ENCODE measurements around the gene RAD18. TPM values are rescaled to one million over a fixed set of nuclear protein-coding genes. Genes with fewer than 3 reads are reported as not detected.

Gene RAD18
- total RNA-seq, 2 experiments from 2014 or later, result 47.4 to 50.3 TPM

- CTCF ChIA-PET, result no interaction called here
- Mint-ChIP-seq H3K4me1 (ENCODE audit: low read depth) (no peaks in the 10 kb centered on the region), H3K27ac (no peak overlapping the region)
These were observed 91.0 kb downstream of the RAD18 start for GRCh38 chr3:8872261-8872660.

GRCh38 chr3:8871306-8871705 lies 92.0 kb downstream of the RAD18 start:
- intact Hi-C loops (cut with micrococcal nuclease), result no loop called here
- ChIA-PET POLR2A (no interaction called here), CTCF (no interaction called here)
- Mint-ChIP-seq H3K4me3 (no peak overlapping the region), H3K36me3 (ENCODE audit: low read depth) (peaks cover 5% of the 10 kb centered on the region), H3K27ac (no peak overlapping the region), H3K9me3 (no peaks in the 10 kb centered on the region), H3K27me3 (no peaks in the 10 kb centered on the region), H3K4me1 (ENCODE audit: low read depth) (no peaks in the 10 kb centered on the region)
- DNase-seq, result no peak
- TF ChIP-seq CTCF (IDR thresholded peaks at IDR 0.05), result no peak
- no peak for ATAC-seq

More at GRCh38 chr3:8872261-8872660, 91.0 kb downstream of the RAD18 start:
- ATAC-seq (no peak), DNase-seq (no peak)
- Mint-ChIP-seq H3K4me3 (no peak overlapping the region), H3K27me3 (no peaks in the 10 kb centered on the region), H3K9me3 (no peaks in the 10 kb centered on the region), H3K36me3 (ENCODE audit: low read depth) (peaks cover 10% of the 10 kb centered on the region)
- intact Hi-C loops (cut with micrococcal nuclease), result no loop called here
- TF ChIP-seq CTCF (IDR thresholded peaks at IDR 0.05), result no peak
- POLR2A ChIA-PET, result no interaction called here

GRCh38 chr3:8870134-8870533 lies 93.1 kb downstream of the RAD18 start:
- Mint-ChIP-seq H3K36me3 (ENCODE audit: low read depth) (peaks cover 5% of the 10 kb centered on the region), H3K27me3 (no peaks in the 10 kb centered on the region), H3K9me3 (no peaks in the 10 kb centered on the region), H3K4me1 (ENCODE audit: low read depth) (no peaks in the 10 kb centered on the region), H3K27ac (no peak overlapping the region), H3K4me3 (no peak overlapping the region)
- DNase-seq (no peak), ATAC-seq (no peak)
- CTCF ChIA-PET, result no interaction called here
- POLR2A ChIA-PET, result no interaction called here
- no peak for TF ChIP-seq CTCF (IDR thresholded peaks at IDR 0.05)
- intact Hi-C loops (cut with micrococcal nuclease), result no loop called here

GRCh38 chr3:8869613-8870012 lies 93.7 kb downstream of the RAD18 start:
- Mint-ChIP-seq H3K27me3 (no peaks in the 10 kb centered on the region), H3K27ac (no peak overlapping the region), H3K4me1 (ENCODE audit: low read depth) (no peaks in the 10 kb centered on the region), H3K9me3 (no peaks in the 10 kb centered on the region), H3K4me3 (no peak overlapping the region), H3K36me3 (ENCODE audit: low read depth) (peaks cover 5% of the 10 kb centered on the region)
- ATAC-seq (no peak), DNase-seq (no peak)
- no peak for TF ChIP-seq CTCF (IDR thresholded peaks at IDR 0.05)
- ChIA-PET CTCF (no interaction called here), POLR2A (no interaction called here)
- intact Hi-C loops (cut with micrococcal nuclease), result no loop called here

- no peaks in the 10 kb centered on the region for H3K27me3 Mint-ChIP-seq
- no peaks in the 10 kb centered on the region for H3K4me1 Mint-ChIP-seq (ENCODE audit: low read depth)
- ChIA-PET POLR2A (no interaction called here), CTCF (no interaction called here)
- H3K9me3 Mint-ChIP-seq, result no peaks in the 10 kb centered on the region
- H3K4me3 Mint-ChIP-seq, result no peak overlapping the region
- intact Hi-C loops (cut with micrococcal nuclease), result no loop called here
- TF ChIP-seq CTCF (IDR thresholded peaks at IDR 0.05), result no peak
- ATAC-seq (no peak), DNase-seq (no peak)
- H3K36me3 Mint-ChIP-seq (ENCODE audit: low read depth), result peaks cover 5% of the 10 kb centered on the region
- H3K27ac Mint-ChIP-seq, result no peak overlapping the region
These were observed 94.3 kb downstream of the RAD18 start for GRCh38 chr3:8868996-8869395.
